ENCODE data around the gene TMEM132D. TPM values are rescaled to one million over a fixed set of nuclear protein-coding genes. Genes with fewer than 3 reads are reported as not detected.

Gene TMEM132D
- total and polyA plus RNA-seq, 4 donors: 0.06 to 0.20 (median 0.13) TPM

- 85 to 88% methylated on average over 8 of the region's 8 CpGs for WGBS, 2 donors
Observed at GRCh38 chr12:129868575-129868974, 35.2 kb downstream of the TMEM132D start.

GRCh38 chr12:129863938-129864337 lies 39.9 kb downstream of the TMEM132D start:
- 68 to 72% methylated on average over 4 of the region's 4 CpGs for WGBS, 2 donors
- DNase-seq: no peak
- Histone ChIP-seq H3K36me3 (ENCODE audit: control insufficient read depth in 4 of 4, insufficient read depth in 4 of 4, low read length in 4 of 4) (no peaks in the 10 kb centered on the region), H3K27ac (ENCODE audit: low read depth in 1 of 2, low read length in 1 of 2) (no peak overlapping the region), H3K4me1 (ENCODE audit: control insufficient read depth in 5 of 5, insufficient read depth in 5 of 5, low read length in 5 of 5) (no peaks in the 10 kb centered on the region), H3K4me3 (no peak overlapping the region), H3K27me3 (ENCODE audit: control insufficient read depth in 3 of 3, insufficient read depth in 3 of 3, low read length in 2 of 3) (peaks cover 0 to 4% (median 0%) of the 10 kb centered on the region in 3 donors), H3K9ac (ENCODE audit: insufficient read depth in 1 of 2, low read length in 2 of 2) (no peak overlapping the region), H3K9me3 (ENCODE audit: control insufficient read depth in 4 of 4, insufficient read depth in 3 of 4, low read length in 3 of 4) (peaks cover 0 to 3% (median 0%) of the 10 kb centered on the region in 4 donors)
- no peak for TF ChIP-seq CTCF (IDR thresholded peaks at IDR 0.05; ENCODE audit: control extremely low read depth, extremely low read depth)
- ATAC-seq (ENCODE audit: insufficient read depth, low FRiP score): no peak

More at GRCh38 chr12:129868575-129868974, 35.2 kb downstream of the TMEM132D start:
- no peak overlapping the region for H3K27ac ChIP-seq (ENCODE audit: low read depth in 1 of 2, low read length in 1 of 2)
- peaks cover 0 to 4% (median 0%) of the 10 kb centered on the region in 3 donors for H3K27me3 ChIP-seq (ENCODE audit: control insufficient read depth in 3 of 3, insufficient read depth in 3 of 3, low read length in 2 of 3)
- no peak for DNase-seq
- H3K4me3 ChIP-seq: no peak overlapping the region
- peaks cover 0 to 8% (median 0%) of the 10 kb centered on the region in 4 donors for H3K9me3 ChIP-seq (ENCODE audit: control insufficient read depth in 4 of 4, insufficient read depth in 3 of 4, low read length in 3 of 4)
- H3K4me1 ChIP-seq (ENCODE audit: control insufficient read depth in 5 of 5, insufficient read depth in 5 of 5, low read length in 5 of 5): no peaks in the 10 kb centered on the region
- no peak overlapping the region for H3K9ac ChIP-seq (ENCODE audit: insufficient read depth in 1 of 2, low read length in 2 of 2)
- H3K36me3 ChIP-seq (ENCODE audit: control insufficient read depth in 4 of 4, insufficient read depth in 4 of 4, low read length in 4 of 4): no peaks in the 10 kb centered on the region
- no peak for ATAC-seq (ENCODE audit: insufficient read depth, low FRiP score)
- no peak for TF ChIP-seq CTCF (IDR thresholded peaks at IDR 0.05; ENCODE audit: control extremely low read depth, extremely low read depth)

- H3K4me1 ChIP-seq (ENCODE audit: control insufficient read depth in 5 of 5, insufficient read depth in 5 of 5, low read length in 5 of 5): no peaks in the 10 kb centered on the region
- peaks cover 0 to 3% (median 0%) of the 10 kb centered on the region in 4 donors for H3K9me3 ChIP-seq (ENCODE audit: control insufficient read depth in 4 of 4, insufficient read depth in 3 of 4, low read length in 3 of 4)
- DNase-seq (no peak), ATAC-seq (ENCODE audit: insufficient read depth, low FRiP score) (no peak)
- no peak overlapping the region for H3K4me3 ChIP-seq
- H3K36me3 ChIP-seq (ENCODE audit: control insufficient read depth in 4 of 4, insufficient read depth in 4 of 4, low read length in 4 of 4): no peaks in the 10 kb centered on the region
- 52 to 62% methylated on average over 7 of the region's 7 CpGs for WGBS, 2 donors
- H3K27ac ChIP-seq (ENCODE audit: low read depth in 1 of 2, low read length in 1 of 2): no peak overlapping the region
- no peaks in the 10 kb centered on the region for H3K27me3 ChIP-seq (ENCODE audit: control insufficient read depth in 3 of 3, insufficient read depth in 3 of 3, low read length in 2 of 3)
- H3K9ac ChIP-seq (ENCODE audit: insufficient read depth in 1 of 2, low read length in 2 of 2): no peak overlapping the region
- TF ChIP-seq CTCF (IDR thresholded peaks at IDR 0.05; ENCODE audit: control extremely low read depth, extremely low read depth): no peak
Observed at GRCh38 chr12:129862561-129863175, 41.2 kb downstream of the TMEM132D start.

- ATAC-seq (ENCODE audit: insufficient read depth, low FRiP score) (no peak), DNase-seq (no peak)
- Histone ChIP-seq H3K4me1 (ENCODE audit: control insufficient read depth in 5 of 5, insufficient read depth in 5 of 5, low read length in 5 of 5) (no peaks in the 10 kb centered on the region), H3K27me3 (ENCODE audit: control insufficient read depth in 3 of 3, insufficient read depth in 3 of 3, low read length in 2 of 3) (no peaks in the 10 kb centered on the region), H3K9me3 (ENCODE audit: control insufficient read depth in 4 of 4, insufficient read depth in 3 of 4, low read length in 3 of 4) (peaks cover 0 to 3% (median 0%) of the 10 kb centered on the region in 4 donors), H3K9ac (ENCODE audit: insufficient read depth in 1 of 2, low read length in 2 of 2) (no peak overlapping the region), H3K4me3 (no peak overlapping the region), H3K27ac (ENCODE audit: low read depth in 1 of 2, low read length in 1 of 2) (no peak overlapping the region), H3K36me3 (ENCODE audit: control insufficient read depth in 4 of 4, insufficient read depth in 4 of 4, low read length in 4 of 4) (no peaks in the 10 kb centered on the region)
- WGBS, 2 donors: 63 to 71% methylated on average over 2 of the region's 2 CpGs
- no peak for TF ChIP-seq CTCF (IDR thresholded peaks at IDR 0.05; ENCODE audit: control extremely low read depth, extremely low read depth)
Observed at GRCh38 chr12:129861951-129862350, 41.9 kb downstream of the TMEM132D start.
